Measurements from ENCODE around the gene SLC22A31.

The SLC22A31 gene

DNA sequence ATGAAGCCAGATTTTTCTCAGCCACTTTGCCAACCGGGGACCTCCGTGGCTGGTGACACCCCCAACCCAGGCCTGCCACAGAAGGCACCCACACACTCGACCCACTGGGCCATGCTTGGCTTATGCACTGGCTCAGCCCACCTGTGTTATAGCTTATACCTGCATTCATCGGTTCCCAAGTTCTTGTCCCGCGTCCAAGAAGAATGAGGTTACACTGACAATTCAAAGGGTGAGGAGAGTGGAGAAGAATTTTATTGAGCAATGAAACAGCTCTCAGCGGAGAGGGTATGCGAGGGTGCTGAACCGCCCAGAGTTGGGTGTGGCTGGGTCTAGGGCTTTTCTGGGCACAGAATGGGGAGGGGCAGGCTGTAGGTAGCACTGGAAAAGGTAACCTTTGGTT lies 51.0 kb downstream of the SLC22A31 start:
- no peak for DNase-seq (ENCODE audit: low spot score)

DNA sequence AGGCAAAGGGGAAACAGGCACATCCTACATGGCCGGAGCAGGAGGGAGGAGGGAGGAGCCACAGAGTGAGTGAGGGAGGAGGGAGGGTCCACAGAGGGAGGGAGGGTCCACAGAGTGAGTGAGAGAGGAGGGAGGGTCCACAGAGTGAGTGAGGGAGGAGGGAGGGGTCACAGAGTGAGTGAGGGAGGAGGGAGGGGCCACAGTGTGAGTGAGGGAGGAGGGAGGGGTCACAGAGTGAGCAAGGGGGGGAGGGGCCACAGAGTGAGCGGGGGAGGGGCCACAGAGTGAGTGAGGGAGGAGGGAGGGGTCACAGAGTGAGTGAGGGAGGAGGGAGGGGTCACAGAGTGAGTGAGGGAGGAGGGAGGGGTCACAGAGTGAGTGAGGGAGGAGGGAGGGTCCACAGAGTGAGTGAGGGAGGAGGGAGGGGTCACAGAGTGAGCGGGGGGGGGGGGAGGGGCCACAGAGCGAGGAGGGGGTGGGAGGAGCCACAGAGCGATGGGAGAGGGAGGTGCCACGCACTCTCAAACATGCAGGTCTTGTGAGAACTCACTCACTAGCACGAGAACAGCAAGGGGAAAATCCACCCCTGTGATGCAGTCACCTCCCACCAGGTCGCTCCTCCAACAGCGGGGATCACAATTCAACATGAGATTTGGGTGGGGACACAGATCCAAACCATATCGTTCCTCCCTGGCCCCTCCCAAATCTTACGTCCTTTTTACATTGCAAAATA lies 53.1 kb downstream of the SLC22A31 start:
- DNase-seq (ENCODE audit: low spot score): no peak

DNA sequence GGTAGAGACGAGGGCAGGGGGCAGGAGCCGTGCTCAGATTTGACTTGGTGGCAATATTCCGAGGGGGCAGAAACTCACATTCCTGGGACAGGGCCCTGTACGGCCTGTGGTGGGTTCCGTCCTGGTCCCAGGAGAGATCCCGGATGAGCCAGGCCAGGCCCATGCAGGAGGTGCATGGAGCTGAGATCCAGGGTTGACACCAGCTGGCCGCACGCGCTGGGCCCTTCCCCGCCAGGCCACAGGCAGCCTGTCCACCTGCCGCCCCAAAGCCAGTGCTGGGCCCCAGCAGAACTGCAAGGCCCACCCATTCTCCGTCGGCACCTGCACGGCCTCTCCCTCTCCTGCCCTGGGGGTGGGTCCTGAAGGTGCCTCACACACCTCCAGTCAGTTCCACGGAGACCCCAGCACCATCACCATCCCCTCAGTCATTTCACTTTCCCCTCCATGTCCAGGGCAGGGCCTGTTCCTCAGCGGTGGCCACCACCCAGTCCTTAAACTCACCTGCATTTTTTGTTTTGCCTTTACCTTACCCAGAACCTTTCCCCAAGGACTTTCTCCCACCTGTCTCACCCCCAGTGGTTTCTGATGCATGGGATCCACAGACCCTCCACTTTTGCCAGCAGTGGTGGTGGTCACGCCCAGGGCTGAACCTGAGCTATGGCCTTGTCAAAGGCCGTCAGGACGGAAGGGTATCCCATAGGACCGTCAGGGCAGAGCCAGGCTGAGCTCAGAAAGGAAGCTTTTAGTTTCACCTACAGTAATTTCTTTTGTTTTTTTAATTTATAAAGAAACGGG lies 53.9 kb downstream of the SLC22A31 start:
- no peak for DNase-seq (ENCODE audit: low spot score)
